Activated CD4-positive, alpha-beta T cell treated with anti-CD3 and anti-CD28 coated beads for 4 hours (primary cell): ENCODE data around the gene ATP13A2.

Experiments
- DNase-seq, 2 donors: peaks; one replicate each; pipeline ENCODE4 v3.0.0-alpha.2; 2020

ATP13A2 gene

GRCh38 chr1:17002524-17002902 lies 9.2 kb downstream of the ATP13A2 start:
- DNase-seq: no peak

GRCh38 chr1:17001760-17002523 lies 9.8 kb downstream of the ATP13A2 start:
- DNase-seq: no peak

DNA sequence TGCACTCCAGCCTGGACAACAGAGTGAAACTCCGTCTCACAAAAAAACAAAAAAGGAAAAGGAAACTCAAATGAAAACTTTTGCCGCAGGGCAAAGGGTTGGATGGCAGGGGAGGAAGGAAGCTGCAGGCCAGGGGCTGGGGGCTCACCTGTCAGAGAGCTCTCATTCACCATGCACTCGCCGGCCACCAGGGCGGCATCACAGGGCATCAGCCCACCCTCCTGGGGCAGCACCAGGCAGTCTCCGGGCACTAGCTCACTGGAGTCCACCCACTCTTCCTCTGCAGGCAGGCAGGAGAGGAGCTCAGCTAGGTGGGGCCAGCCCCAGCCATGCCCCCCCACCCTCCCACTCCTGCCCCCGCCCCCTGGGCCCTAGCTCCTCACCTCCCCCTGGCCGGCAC lies 11.9 kb downstream of the ATP13A2 start:
- DNase-seq: no peak

DNA sequence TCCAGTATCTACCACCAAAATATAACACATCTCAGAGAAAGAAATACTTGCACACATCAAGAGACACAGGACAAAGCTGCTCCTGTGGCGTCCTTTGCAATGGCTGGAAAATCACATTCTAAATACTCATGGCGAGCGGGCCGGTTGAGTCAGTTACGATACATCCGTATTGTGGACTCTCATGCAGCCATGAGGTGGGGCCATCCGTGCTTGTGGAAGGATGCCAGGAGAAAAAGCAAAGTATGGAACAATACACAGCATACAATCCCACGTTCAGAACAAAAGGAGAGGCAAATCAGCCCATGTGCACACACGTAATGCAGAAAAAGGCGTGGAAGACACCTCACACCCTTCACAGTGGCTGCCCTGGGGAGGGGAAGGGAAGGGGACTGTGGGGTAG lies 13.1 kb downstream of the ATP13A2 start:
- DNase-seq: no peak

DNA sequence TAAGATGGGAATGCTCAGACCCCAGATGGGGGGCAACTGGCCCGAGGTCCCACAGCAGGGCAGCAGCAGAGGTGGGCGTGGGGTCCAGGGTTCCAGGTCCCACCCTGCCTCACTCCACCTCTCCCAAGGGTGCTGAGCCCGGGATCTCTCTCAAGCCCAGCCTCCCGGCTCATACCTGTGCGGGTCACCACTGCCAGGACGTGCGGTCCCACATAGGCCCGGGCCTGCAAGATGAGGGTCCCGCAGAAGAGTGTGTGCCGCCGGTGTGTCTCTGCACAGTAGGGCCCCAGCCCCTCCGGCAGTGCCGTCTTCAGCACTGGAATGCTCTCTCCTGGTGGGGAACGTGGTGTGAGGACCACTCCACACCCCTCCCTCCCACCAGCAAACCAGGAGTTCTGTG lies 14.9 kb downstream of the ATP13A2 start:
- no peak for DNase-seq

- no peak for DNase-seq
Measured at GRCh38 chr1:16993521-16994038, 18.1 kb downstream of the ATP13A2 start.

DNA sequence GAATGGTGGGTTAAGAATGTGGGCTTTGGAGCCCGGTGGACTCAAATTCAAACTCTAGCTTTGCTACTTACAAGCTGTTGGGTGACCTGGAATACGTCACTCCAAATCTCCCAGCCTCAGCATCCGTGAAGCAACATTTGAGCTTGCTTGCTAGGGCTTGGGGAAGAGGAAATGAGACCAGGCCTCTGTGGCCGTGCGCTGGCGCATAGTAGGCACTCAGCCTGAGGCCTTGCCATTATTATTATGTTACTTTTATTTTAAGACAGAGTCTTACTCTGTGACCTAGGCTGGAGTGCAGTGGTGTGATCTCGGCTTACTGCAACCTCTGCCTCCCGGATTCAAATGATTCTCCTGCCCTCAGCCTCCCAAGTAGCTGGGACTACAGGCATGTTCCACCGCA lies 19.1 kb downstream of the ATP13A2 start:
- DNase-seq: no peak

- no peak for DNase-seq
Measured at GRCh38 chr1:16992102-16992501, 19.6 kb downstream of the ATP13A2 start.

DNA sequence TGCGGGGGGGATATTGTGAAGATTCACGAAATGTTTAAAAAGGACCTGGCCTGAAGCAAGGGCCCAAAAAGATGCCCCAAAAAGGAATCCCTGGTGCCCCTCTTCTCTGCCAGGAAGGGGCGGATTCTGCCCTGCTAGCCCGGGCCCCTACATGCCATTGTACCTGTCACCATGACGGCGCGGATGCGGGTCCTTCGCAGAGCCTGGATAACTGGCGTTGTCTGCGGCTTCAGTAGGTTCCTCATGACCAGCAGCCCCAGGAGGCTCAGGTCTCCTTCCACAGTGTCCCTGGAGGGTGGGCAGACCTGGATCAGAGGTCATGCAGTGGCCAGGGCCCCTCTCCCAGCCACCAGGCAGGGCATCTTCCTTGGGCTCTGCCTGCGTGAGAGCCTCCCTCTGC lies 20.2 kb downstream of the ATP13A2 start:
- DNase-seq: no peak

DNA sequence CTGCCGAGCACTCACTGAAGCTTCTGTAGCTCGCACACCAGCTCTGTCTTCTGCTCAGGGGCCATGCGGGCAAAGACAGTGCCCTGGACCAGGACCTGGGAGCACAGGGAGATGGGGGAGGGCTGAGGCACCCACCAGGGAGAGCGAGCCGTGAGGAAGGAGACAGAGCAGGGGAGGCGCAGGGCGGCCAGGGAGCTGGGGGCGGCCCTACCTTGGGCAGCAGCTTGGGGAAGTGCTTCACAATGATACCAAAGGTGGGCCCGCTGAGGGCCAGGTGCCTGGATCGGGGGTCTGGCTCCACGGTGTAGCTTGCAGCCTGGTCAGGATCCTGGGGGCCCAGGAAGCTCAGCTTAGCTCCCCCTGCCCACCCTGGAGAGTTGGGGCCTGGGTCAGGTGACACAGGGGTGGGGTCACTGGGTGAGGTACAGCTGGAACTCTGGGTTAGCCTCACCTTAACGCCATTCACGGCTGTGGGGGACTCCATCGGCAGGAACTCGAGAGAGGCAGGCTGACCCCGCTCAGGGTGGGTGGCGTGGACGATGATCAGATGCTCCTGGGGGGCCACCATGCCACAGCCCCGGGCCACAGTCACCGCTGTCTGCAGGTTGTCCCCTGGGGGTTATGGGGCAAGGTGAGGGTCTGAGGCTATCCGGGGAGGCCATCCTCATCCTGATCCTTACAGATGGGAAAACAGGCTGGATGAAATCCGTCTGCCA lies 21.9 kb downstream of the ATP13A2 start:
- DNase-seq: no peak

DNA sequence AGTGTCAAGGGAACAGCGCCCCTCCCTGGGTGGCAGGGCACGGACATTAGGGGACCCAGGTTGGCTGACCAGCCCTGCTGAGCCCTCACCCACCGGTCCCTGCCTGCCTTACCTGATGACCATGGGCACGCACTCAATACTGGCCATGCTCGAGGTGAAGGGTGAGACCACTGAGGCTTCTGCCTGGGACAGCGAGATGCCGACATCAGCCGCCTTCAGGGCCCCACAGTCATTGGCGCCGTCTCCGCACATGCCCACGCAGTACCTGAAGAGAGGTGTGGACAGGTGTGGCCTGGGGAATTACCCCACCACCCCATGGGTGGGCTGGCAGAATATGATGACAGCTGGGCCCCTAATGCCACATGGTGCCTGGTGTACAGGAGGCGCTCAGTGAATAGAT lies 23.5 kb downstream of the ATP13A2 start:
- no peak for DNase-seq

DNA sequence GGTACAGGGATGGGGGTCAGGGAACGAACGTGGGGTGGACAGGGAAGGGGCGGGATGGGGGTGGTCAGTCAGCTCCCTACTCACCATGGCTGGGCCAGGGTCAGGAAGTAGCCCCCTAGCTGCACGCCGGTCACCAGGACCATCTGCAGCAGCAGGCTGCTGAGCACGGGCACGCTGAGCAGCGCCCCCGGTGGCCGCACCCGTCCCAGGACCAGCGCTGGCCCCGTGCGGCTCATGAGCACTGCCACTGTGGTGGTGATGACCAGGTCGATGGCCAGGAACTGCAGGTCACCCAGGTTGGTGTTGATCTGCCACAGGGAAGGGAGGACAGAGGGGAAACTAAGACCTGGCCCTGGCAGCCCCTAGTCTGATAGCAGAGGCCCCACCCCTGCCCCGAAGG lies 24.8 kb downstream of the ATP13A2 start:
- DNase-seq: no peak

DNA sequence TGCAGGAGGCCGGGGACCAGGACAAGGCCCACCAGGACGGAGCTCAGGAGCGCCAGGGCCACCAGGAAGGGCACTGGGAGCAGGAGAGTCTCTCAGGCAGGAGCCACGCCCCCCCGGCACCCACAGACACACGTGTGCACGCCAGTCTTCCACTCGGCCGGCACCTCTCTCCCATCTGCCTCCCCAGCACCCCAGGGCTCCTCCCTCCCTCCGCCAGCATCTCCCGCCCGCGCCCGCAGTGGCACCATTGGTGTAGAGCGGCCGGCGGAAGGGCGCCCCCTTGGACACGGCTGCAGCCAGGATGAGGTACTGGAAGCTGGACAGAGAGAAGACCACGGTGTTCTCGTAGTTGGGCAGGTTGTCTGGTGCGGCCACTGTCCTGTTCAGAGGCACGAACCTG lies 25.2 kb downstream of the ATP13A2 start:
- DNase-seq: no peak

- DNase-seq: no peak
Measured at GRCh38 chr1:16986113-16986512, 25.6 kb downstream of the ATP13A2 start.

DNA sequence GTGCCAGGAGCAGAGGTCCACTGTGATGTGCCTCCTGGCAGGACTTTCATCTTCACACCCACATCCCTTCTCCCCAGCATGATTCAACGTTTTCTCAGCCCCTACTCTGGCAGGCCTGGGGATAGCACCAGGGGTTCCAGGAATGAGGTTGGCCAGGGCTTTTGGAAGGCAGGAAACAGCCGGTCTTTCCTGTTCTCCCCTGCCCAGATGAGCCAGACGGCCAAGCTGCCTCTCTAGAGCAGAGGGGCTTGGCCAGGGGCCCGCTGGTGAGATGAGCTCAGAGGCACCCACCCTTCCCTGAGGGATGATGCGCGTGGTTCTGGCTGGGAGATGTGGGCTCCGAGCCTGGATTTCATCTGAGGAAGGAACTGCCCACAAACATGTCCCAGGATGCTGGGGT lies 27.0 kb downstream of the ATP13A2 start:
- DNase-seq: no peak

GRCh38 chr1:16983649-16984048 lies 28.1 kb downstream of the ATP13A2 start:
- DNase-seq: no peak

- no peak for DNase-seq
Measured at GRCh38 chr1:16982902-16983301, 28.8 kb downstream of the ATP13A2 start.

DNA sequence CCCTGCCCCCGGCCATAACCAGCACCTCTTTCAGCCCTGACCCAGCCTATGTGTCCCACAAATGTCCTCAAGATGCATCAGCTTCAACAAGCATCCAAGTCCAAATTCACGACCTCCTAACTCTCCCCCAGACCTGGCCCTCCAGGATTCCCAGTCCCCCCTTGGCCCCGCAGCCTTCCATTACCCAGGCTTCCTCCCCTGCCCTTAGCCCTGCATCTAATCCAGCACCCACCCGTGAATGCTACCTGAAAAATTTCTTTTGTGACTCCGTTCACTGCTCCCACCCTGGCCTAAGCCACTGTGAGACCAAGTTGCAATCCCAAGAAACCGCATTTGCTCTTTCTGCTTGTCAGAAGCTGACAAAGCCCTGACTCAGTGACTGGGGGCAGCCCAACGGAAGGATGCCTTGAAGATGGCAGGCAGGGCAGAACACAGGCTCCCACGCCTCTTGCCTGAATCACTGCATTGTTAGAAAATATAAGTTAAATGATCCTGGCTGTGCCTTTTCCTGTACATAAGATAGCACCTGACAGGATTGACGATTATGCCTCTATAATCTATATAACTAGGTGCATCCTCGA lies 30.4 kb downstream of the ATP13A2 start:
- DNase-seq: no peak

DNA sequence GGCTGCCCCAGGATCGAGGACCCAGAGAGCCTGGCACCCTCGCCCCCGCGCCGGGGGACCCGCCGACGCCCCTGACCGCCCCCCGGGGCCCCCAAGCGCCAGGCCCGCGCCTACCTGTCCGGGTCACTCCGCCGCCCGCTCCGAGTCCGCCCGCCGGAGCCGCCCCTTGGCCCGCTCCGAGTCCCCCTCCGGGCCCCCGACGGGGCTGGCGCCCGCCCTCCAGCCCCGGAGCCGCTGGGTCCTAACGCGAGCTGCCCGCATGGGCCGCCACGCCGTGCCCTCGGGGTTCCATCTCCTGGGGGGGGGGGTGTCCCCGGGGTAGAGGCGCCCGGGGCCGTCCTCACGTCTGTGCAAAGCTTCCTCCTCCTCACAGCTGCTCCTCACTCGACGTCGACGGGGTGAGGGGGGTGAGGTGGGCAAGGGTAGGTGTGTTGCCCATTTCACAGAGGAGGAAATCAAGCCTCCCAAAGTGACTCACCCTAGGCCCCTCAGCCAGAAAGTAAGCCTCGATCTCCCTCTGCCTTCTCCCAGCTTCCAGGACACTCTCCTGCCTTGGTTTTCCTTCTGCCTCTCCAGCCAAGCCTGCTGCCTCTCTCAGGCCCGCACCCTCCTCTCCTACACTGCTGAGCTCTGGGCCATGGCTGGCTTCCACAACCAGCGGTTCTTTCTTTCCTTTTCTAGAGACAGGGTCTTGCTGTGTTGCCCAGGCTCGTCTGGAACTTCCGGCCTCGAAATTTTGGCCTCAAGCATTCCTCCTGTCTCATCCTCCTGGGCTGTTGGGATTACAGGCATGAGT lies 31.1 kb downstream of the ATP13A2 start, which contains the start of gene MFAP2:
MFAP2 (minus strand) TSS at position 148 of the 796 bp plus-strand sequence. CDS start 2,347 bp downstream, outside the sequence.
- no peak for DNase-seq

- DNase-seq: no peak
Measured at GRCh38 chr1:16979475-16980327, 32.0 kb downstream of the ATP13A2 start.

DNA sequence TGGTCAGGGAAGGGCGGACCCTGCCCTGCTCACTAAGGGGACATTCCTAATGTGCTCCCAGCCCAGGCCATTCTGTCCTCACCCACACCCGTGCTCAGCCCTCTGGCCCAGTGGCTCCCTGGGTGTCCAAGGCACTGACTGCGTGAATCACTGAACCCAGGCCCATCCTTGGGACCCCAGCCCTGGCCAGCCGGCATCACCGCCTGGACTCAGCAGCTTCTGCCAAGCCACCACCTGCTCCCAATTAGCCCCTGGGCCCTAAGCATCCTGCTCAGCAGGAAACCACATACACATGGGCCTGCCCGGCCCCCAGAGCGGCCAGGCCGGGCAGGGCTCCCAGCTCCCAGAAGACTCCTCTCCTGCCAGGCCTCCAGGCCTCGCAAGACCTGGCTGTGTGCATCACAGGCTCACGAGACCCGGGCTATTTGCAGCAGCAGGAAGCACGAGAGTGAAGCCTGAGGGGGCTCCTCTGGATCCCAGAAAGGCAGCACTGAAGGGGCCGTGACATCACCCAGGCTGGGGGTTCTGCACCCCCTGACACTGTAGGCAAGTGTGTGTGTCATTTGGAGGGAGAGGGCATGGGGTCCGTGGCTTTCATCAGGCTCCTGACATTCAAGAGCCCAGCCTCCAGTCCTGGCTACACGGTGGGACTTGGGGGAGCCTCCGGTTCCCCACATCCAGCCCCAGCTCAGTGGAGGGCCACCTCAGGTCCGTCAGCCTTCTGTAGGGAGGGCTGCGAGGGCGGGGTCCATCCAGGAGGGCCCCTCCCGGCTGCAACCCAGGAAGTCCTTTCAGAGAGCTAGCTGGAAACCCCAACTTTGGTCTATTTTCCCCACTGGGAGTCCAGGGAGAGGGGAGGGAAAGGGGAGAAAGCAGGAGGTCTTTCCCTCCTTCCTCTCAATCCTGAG lies 32.9 kb downstream of the ATP13A2 start:
- DNase-seq: no peak
